MCF 10A (cell line): ENCODE measurements around the gene MED27. TPM values are rescaled to one million over a fixed set of nuclear protein-coding genes. Genes with fewer than 3 reads are reported as not detected.
A peak's percentile ranks its signal among the peaks of the same experiment; 100 is the strongest.

Experiments used
- BruUV-seq: library from RNA; stranded (reverse); fragments of 400-500 nt; replicated peaks from 2 replicates; lab custom pipeline; 2021; lab: Mats Ljungman, UMichigan
- CTCF ChIA-PET: fragments of 300-600 bp; sonication (Branson Sonifier 250); formaldehyde crosslinking; extraction: SDS; loops from one replicate; lab custom pipeline; 2021; ENCODE audit warnings: antibody characterized with exemption, inconsistent platforms; lab: Yijun Ruan, JAX
- POLR2A ChIA-PET: fragments of 300-600, 350-650 bp; sonication (Branson Sonifier 250); formaldehyde crosslinking; extraction: SDS; loops from one replicate; lab custom pipeline; 2020; ENCODE audit warnings: antibody characterized with exemption, inconsistent platforms; lab: Yijun Ruan, JAX
- DNase-seq: peaks from one replicate; pipeline ENCODE4 v3.0.0-alpha.2; 2018; ENCODE audit not compliant: unreplicated experiment
- H3K27ac Mint-ChIP-seq: one replicate; pipeline ENCODE4 v1.8.0; 2022; ENCODE audit warnings: mild to moderate bottlenecking, low read depth, mixed read lengths; ENCODE audit not compliant: unreplicated experiment
- H3K27me3 Mint-ChIP-seq: one replicate; pipeline ENCODE4 v1.8.0; 2022; ENCODE audit warnings: mixed read lengths; ENCODE audit not compliant: insufficient read depth, unreplicated experiment
- H3K36me3 Mint-ChIP-seq: one replicate; pipeline ENCODE4 v1.8.0; 2022; ENCODE audit warnings: mild to moderate bottlenecking, moderate library complexity, mixed read lengths; ENCODE audit not compliant: insufficient read depth, unreplicated experiment
- H3K4me1 Mint-ChIP-seq: one replicate; pipeline ENCODE4 v1.8.0; 2022; ENCODE audit warnings: mixed read lengths; ENCODE audit not compliant: insufficient read depth, unreplicated experiment
- H3K4me3 Mint-ChIP-seq: one replicate; pipeline ENCODE4 v1.8.0; 2022; ENCODE audit warnings: mild to moderate bottlenecking, moderate library complexity, mixed read lengths; ENCODE audit not compliant: unreplicated experiment
- H3K9me3 Mint-ChIP-seq: one replicate; pipeline ENCODE4 v1.8.0; 2022; ENCODE audit warnings: mixed read lengths; ENCODE audit not compliant: unreplicated experiment
- CTCF ChIP-seq: fragments of 200-600 bp; IDR thresholded peaks from one replicate; pipeline ENCODE4 v1.8.0; 2022; ENCODE audit warnings: antibody characterized with exemption, mild to moderate bottlenecking; ENCODE audit not compliant: unreplicated experiment
- intact Hi-C: fragments of 100-400 bp; cut with micrococcal nuclease; formaldehyde crosslinking; loops from 2 replicates; pipeline ENCODE4 v1.14.1; 2022
- total RNA-seq: library from RNA; stranded (reverse); gene quantifications from 2 replicates; pipeline ENCODE4 v1.2.3, GENCODE V29; 2022

The MED27 gene
- total RNA-seq, 1 experiment from 2014 or later, result 34.3 TPM

GRCh38 chr9:132020272-132020671 is 59.4 kb downstream of the MED27 start:
- Mint-ChIP-seq H3K4me3 (no peak overlapping the region), H3K9me3 (no peaks in the 10 kb centered on the region), H3K27ac (no peak overlapping the region), H3K36me3 (peaks cover 5% of the 10 kb centered on the region), H3K27me3 (no peaks in the 10 kb centered on the region), H3K4me1 (peaks cover 13% of the 10 kb centered on the region)
- ChIA-PET POLR2A (interaction anchor here (0.6 to 0.9 kb wide), 3 partner anchors 12 to 79 kb away, joined by 3 to 4 read pairs (median 4); no protein-coding TSS in a partner anchor), CTCF (interaction anchor here (0.6 to 0.7 kb wide), 3 partner anchors 8 to 1273 kb away, joined by 3 to 5 read pairs (median 3); no protein-coding TSS in a partner anchor)
- intact Hi-C loops, result no loop called here
- no peak for TF ChIP-seq CTCF
- DNase-seq, result peak; percentile 29
- no TSS peak for BruUV-seq

GRCh38 chr9:132019702-132020101 is 60.0 kb downstream of the MED27 start:
- no peak overlapping the region for H3K4me3 Mint-ChIP-seq
- DNase-seq, result no peak
- H3K36me3 Mint-ChIP-seq, result peaks cover 5% of the 10 kb centered on the region
- POLR2A ChIA-PET, result no interaction called here
- CTCF ChIA-PET, result interaction anchor here (0.7 kb wide), 1 partner anchor 268 kb away, joined by 3 read pairs; no protein-coding TSS in a partner anchor
- intact Hi-C loops, result no loop called here
- peaks cover 13% of the 10 kb centered on the region for H3K4me1 Mint-ChIP-seq
- no peak overlapping the region for H3K27ac Mint-ChIP-seq
- no peaks in the 10 kb centered on the region for H3K27me3 Mint-ChIP-seq
- TF ChIP-seq CTCF, result no peak
- no peaks in the 10 kb centered on the region for H3K9me3 Mint-ChIP-seq
- no TSS peak for BruUV-seq

GRCh38 chr9:132018957-132019405 is 60.7 kb downstream of the MED27 start:
- intact Hi-C loops, result no loop called here
- TF ChIP-seq CTCF, result no peak
- Mint-ChIP-seq H3K4me1 (peaks cover 13% of the 10 kb centered on the region), H3K27me3 (no peaks in the 10 kb centered on the region), H3K36me3 (peaks cover 5% of the 10 kb centered on the region), H3K4me3 (no peak overlapping the region), H3K9me3 (no peaks in the 10 kb centered on the region), H3K27ac (no peak overlapping the region)
- BruUV-seq, result no TSS peak
- ChIA-PET POLR2A (interaction anchor here (0.7 to 1.1 kb wide), 3 partner anchors 9 to 61 kb away, joined by 3 to 4 read pairs (median 3); partner anchors contain the start of gene MED27), CTCF (interaction anchor here (0.7 to 1.2 kb wide), 4 partner anchors 16 to 268 kb away, joined by 3 read pairs; no protein-coding TSS in a partner anchor)
- DNase-seq, result no peak

- no peak overlapping the region for H3K27ac Mint-ChIP-seq
- no peak overlapping the region for H3K4me3 Mint-ChIP-seq
- POLR2A ChIA-PET, result interaction anchor here (1.6 kb wide), 1 partner anchor 12 kb away, joined by 9 read pairs; no protein-coding TSS in a partner anchor
- no peak for TF ChIP-seq CTCF
- BruUV-seq, result no TSS peak
- H3K9me3 Mint-ChIP-seq, result no peaks in the 10 kb centered on the region
- peaks cover 5% of the 10 kb centered on the region for H3K4me1 Mint-ChIP-seq
- intact Hi-C loops, result no loop called here
- DNase-seq, result no peak
- CTCF ChIA-PET, result interaction anchor here (1.3 kb wide), 1 partner anchor 219 kb away, joined by 4 read pairs; no protein-coding TSS in a partner anchor
- H3K27me3 Mint-ChIP-seq, result no peaks in the 10 kb centered on the region
- peaks cover 5% of the 10 kb centered on the region for H3K36me3 Mint-ChIP-seq
These were observed 63.2 kb downstream of the MED27 start for GRCh38 chr9:132016456-132016855.
